Duodenal mucosa (tissue), 2 donors: ENCODE data around the gene CPD.
"Not testable (repeated sequence)": the region's sequence is repeated elsewhere in the genome, so short reads cannot be mapped to it uniquely, and the experiment has no call there.

Experiments
- H3K27ac ChIP-seq: one replicate; pipeline ENCODE4 v1.7.0; 2013; ENCODE audit warnings: low read depth, low read length
- H3K27me3 ChIP-seq, 2 donors: one replicate each; pipeline ENCODE4 v1.7.0; 2013; ENCODE audit warnings: low read length in 2 of 2, control low read depth in 1 of 2; ENCODE audit not compliant: insufficient read depth in 2 of 2, control insufficient read depth in 1 of 2
- H3K36me3 ChIP-seq, 2 donors: one replicate each; pipeline ENCODE4 v1.7.0; 2013; ENCODE audit warnings: low read length in 2 of 2, control low read depth in 1 of 2; ENCODE audit not compliant: insufficient read depth in 2 of 2, control insufficient read depth in 1 of 2
- H3K4me1 ChIP-seq, 2 donors: one replicate each; pipeline ENCODE4 v1.7.0; 2013; ENCODE audit warnings: low read length in 2 of 2, control low read depth in 1 of 2; ENCODE audit not compliant: insufficient read depth in 2 of 2, control insufficient read depth in 1 of 2
- H3K4me3 ChIP-seq, 2 donors: one replicate each; pipeline ENCODE4 v1.7.0; 2013; ENCODE audit warnings: low read length in 2 of 2, low read depth in 1 of 2
- H3K9ac ChIP-seq, 2 donors: one replicate each; pipeline ENCODE4 v1.7.0; 2013; ENCODE audit warnings: low read length in 2 of 2, low read depth in 1 of 2
- H3K9me3 ChIP-seq, 2 donors: one replicate each; pipeline ENCODE4 v1.7.0; 2013; ENCODE audit warnings: low read length in 2 of 2, control low read depth in 1 of 2; ENCODE audit not compliant: control insufficient read depth in 1 of 2

Gene CPD

DNA sequence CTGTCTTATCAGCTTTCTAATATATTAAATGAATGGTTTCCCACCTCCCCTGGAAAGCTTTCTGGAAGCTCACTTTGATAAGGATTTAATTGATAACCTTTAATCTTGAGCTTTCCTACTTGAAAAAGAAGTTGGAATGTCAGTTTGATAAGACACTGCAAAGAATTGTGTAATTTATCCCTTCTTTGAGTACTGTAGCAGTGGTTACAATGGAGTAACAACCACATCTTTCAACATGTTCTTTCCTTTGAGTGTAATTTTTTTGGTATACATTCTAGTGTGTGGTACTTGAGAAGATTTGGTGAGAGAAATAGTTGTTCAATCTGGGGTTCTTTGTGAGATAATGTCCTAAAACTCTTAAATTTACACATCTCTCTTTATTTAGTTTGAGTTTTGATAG, 43.4 kb downstream of the CPD start:
- Histone ChIP-seq H3K9ac (no peak overlapping the region), H3K4me1 (no peaks in the 10 kb centered on the region), H3K36me3 (peaks cover 10 to 19% of the 10 kb centered on the region in 2 donors), H3K27ac (no peak overlapping the region), H3K4me3 (no peak overlapping the region), H3K9me3 (no peaks in the 10 kb centered on the region), H3K27me3 (no peaks in the 10 kb centered on the region)

DNA sequence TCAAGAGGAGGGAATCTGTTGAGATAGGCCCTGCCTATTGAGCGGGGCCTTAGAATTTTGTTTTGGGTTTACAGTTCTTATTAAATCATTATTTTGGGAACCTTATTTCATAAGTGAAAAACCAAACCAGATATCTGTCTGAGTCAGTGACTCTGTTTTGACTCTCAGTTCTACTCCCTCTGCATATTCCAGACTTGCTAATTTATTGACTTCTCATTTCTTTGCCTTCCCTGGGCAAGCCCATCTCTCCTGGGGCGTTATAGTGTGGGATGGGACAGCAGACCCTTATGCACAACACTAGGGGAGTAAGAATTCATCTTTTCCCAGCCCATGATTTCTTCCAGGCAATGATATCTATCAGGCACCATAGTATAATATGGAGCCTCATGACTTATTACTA, 45.7 kb downstream of the CPD start:
- H3K36me3 ChIP-seq = peaks cover 10 to 30% of the 10 kb centered on the region in 2 donors
- no peaks in the 10 kb centered on the region for H3K27me3 ChIP-seq
- H3K4me1 ChIP-seq = no peaks in the 10 kb centered on the region
- H3K27ac ChIP-seq = no peak overlapping the region
- H3K9ac ChIP-seq = no peak overlapping the region
- no peak overlapping the region for H3K4me3 ChIP-seq
- no peaks in the 10 kb centered on the region for H3K9me3 ChIP-seq

DNA sequence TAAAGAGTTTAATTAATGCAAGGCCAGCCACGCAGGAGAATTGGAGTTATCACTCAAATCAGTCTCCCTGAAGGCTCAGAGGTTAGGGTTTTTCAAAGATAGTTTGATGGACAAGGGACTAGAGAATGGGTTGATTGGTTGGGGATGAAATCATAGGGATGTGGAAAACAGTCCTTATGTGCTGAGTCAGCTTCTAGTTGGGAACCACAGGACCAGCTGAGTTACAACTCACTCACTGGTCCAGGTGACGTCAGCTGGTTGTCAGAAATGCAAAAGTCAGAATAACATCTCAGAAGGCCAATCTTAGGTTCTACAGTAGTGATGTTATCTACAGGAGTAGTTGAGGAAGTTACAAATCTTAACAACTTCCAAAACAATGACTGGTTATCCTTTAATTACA, 47.6 kb downstream of the CPD start:
- H3K9ac ChIP-seq = no peak overlapping the region
- H3K36me3 ChIP-seq = peaks cover 10 to 37% of the 10 kb centered on the region in 2 donors
- no peaks in the 10 kb centered on the region for H3K9me3 ChIP-seq
- H3K27me3 ChIP-seq = no peaks in the 10 kb centered on the region
- H3K4me3 ChIP-seq = no peak overlapping the region
- no peaks in the 10 kb centered on the region for H3K4me1 ChIP-seq
- no peak overlapping the region for H3K27ac ChIP-seq

DNA sequence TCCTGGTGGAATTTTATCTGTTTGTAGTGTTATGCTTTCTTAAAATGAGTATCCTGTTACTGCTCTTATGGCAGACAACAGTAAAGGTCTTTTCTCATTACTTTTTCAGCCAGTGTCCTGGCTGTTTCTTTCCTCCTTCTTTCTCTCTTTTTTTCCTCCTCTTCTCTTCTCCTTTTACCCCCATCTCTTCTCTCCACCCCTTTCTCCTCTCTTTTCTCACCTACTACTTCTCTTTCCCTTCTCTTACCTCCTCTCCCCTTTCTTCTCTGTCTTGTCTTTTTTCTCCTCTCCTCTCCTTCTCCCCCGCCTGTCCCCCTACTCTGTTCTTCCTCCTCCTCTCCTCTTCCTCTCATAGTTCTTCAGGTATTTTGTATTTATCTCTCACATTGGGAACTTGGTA, 48.9 kb downstream of the CPD start:
- H3K4me1 ChIP-seq = no peaks in the 10 kb centered on the region
- no peak overlapping the region for H3K4me3 ChIP-seq
- H3K9me3 ChIP-seq = no peaks in the 10 kb centered on the region
- no peak overlapping the region for H3K27ac ChIP-seq
- H3K9ac ChIP-seq = no peak overlapping the region
- H3K36me3 ChIP-seq = peaks cover 7 to 38% of the 10 kb centered on the region in 2 donors
- no peaks in the 10 kb centered on the region for H3K27me3 ChIP-seq

DNA sequence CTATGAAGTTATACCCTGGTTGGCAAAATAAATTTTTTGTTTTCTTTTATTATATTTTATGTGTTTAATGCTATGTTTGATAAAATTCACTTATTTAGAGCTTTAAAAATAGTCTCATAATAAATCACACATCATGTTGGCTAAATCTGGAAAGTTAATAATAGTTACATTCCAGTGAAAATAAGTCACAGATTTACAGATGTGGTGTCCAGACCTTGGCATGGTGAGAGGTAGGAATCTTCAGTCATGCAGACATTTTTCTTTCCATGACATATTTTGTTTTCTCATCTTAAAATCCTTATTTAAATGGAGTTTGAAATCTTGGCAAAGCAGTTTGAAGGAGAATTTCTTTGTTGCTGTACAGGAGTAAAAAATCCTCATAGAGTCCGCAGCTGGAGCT, 50.4 kb downstream of the CPD start:
- no peak overlapping the region for H3K4me3 ChIP-seq
- H3K4me1 ChIP-seq = no peaks in the 10 kb centered on the region
- H3K27ac ChIP-seq = no peak overlapping the region
- no peaks in the 10 kb centered on the region for H3K9me3 ChIP-seq
- H3K36me3 ChIP-seq = peaks cover 4 to 36% of the 10 kb centered on the region in 2 donors
- no peak overlapping the region for H3K9ac ChIP-seq
- no peaks in the 10 kb centered on the region for H3K27me3 ChIP-seq

DNA sequence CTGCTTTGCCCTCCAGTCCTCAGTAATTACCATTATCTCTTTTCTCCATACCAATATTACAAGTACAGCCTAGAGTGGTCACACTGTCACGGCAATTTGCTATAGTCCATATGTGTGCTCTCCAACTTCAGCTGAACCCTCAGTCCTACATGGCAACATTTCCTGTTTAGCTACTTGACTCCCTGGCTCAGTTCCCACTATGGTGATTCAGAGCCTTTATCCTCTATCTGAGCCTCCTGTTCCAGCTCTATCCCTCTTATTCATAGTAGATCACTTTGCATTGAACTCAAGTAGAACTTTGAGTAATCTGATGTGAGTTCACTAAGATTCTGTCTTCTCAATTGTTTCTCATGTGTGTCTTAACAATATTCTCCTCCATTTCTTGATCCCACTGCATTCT, 54.8 kb downstream of the CPD start:
- Histone ChIP-seq H3K27me3 (no peaks in the 10 kb centered on the region), H3K36me3 (peaks cover 4 to 30% of the 10 kb centered on the region in 2 donors), H3K4me3 (no peak overlapping the region), H3K9ac (no peak overlapping the region), H3K4me1 (no peaks in the 10 kb centered on the region), H3K9me3 (no peaks in the 10 kb centered on the region), H3K27ac (no peak overlapping the region)

DNA sequence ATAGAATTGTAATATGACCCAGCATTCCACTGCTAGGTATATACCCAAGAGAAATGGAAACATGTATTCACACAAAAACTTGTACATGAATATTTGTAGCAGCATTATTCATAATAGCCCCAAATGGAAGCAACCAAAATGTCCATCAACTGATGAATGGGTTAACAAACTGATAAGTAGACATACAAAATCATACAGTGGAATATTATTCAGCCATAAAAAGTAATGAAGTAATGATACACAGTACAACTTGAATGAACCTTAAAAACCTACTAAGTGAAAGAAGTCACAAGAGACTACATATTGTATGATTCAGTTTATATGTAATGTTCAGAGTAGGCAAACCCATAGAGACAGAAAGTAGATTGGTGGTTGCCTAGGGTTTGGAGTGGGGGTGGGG, 58.0 kb downstream of the CPD start:
- no peaks in the 10 kb centered on the region for H3K27me3 ChIP-seq
- no peak overlapping the region for H3K4me3 ChIP-seq
- peaks cover 4 to 22% of the 10 kb centered on the region in 2 donors for H3K36me3 ChIP-seq
- H3K9me3 ChIP-seq = no peaks in the 10 kb centered on the region
- H3K9ac ChIP-seq = no peak overlapping the region
- no peak overlapping the region for H3K27ac ChIP-seq
- no peaks in the 10 kb centered on the region for H3K4me1 ChIP-seq

DNA sequence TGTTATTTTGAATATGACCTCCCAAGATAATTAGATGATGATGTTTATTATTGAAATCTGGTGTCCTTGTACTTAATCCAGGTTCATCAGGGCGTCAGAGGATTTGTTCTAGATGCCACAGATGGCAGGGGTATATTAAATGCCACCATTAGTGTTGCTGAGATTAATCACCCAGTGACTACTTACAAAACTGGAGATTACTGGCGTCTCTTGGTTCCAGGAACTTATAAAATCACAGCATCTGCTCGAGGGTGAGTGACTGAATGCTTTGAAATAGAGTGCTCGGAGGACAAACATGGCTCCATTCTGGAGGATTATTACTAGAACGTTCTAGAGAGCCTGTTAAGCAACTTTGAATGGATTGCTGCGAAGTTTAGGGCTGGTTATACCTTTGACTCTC, 65.0 kb downstream of the CPD start:
- Histone ChIP-seq H3K36me3 (peaks cover 0 to 10% of the 10 kb centered on the region in 2 donors), H3K9ac (no peak overlapping the region)

DNA sequence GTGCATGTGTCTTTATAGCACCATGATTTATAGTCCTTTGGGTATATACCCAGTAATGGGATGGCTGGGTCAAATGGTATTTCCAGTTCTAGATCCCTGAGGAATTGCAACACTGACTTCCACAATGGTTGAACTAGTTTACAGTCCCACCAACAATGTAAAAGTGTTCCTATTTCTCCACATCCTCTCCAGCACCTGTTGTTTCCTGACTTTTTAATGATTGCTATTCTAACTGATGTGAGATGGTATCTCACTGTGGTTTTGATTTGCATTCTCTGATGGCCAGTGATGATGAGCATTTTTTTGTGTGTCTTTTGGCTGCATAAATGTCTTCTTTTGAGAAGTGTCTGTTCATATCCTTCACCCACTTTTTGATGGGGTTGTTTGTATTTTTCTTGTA, 67.9 kb downstream of the CPD start:
- H3K4me1 ChIP-seq, H3K27me3 ChIP-seq, H3K9me3 ChIP-seq, H3K27ac ChIP-seq, H3K9ac ChIP-seq, H3K4me3 ChIP-seq: not testable (repeated sequence)
- peaks cover 4 to 24% of the 10 kb centered on the region in 2 donors for H3K36me3 ChIP-seq

More for the DNA sequence above, 65.0 kb downstream of the CPD start:
- Histone ChIP-seq H3K4me1 (no peaks in the 10 kb centered on the region), H3K9me3 (no peaks in the 10 kb centered on the region), H3K27ac (no peak overlapping the region), H3K27me3 (no peaks in the 10 kb centered on the region), H3K4me3 (no peak overlapping the region)

DNA sequence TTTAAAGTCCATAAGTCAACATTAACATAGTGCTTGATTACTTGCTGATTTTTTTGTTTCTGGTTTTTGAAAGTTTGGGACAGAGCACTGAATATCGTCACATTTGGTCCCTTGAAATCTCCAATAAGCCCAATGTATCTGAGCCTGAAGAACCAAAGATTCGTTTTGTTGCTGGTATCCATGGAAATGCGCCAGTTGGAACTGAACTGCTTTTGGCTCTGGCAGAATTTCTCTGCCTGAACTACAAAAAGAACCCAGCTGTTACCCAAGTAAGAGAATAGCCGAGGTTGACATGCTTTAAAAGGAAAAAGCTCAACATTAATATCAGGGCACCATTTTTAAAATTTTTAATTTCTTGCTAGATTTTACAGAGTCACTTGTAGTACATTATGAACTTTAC, 70.8 kb downstream of the CPD start:
- Histone ChIP-seq H3K27ac (no peak overlapping the region), H3K4me1 (no peaks in the 10 kb centered on the region), H3K4me3 (no peak overlapping the region), H3K36me3 (peaks cover 4 to 33% of the 10 kb centered on the region in 2 donors), H3K27me3 (no peaks in the 10 kb centered on the region), H3K9me3 (no peaks in the 10 kb centered on the region), H3K9ac (no peak overlapping the region)
